DMS153 treated with DMSO at 0.1 percent for 48 hours (cell line): ENCODE results near the gene KCTD2.

Experiments
- DNase-seq: peaks from one replicate; lab custom pipeline; 2025; ENCODE audit not compliant: unreplicated experiment; lab: John Stamatoyannopoulos, UW

The KCTD2 gene

DNA sequence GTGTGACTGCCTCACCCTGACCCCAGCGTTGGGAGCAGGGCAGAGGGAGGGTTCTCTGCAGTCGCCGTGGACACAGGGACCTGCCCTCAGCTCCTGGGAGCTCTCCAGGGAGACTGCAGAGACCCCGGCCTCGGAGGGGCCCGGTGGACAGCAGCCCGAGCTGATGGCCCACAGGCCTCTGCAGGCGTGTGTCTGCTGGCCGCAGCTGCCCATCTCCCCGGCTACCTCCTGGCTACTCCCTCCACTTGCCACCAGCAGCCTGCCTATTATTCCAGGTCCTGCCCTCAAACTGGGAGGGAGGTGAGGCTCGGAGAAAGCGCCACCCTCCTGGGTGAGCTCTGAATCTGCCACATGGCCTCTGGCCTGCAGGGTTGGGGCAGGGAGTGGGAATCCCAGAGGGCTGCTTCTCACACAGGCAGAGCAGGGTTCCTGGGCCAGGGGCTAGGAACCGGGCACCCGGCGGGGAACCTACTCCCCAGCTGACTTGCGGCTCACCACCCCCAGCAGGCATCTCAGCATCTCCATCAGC lies 47.9 kb downstream of the KCTD2 start:
- DNase-seq = no peak

DNA sequence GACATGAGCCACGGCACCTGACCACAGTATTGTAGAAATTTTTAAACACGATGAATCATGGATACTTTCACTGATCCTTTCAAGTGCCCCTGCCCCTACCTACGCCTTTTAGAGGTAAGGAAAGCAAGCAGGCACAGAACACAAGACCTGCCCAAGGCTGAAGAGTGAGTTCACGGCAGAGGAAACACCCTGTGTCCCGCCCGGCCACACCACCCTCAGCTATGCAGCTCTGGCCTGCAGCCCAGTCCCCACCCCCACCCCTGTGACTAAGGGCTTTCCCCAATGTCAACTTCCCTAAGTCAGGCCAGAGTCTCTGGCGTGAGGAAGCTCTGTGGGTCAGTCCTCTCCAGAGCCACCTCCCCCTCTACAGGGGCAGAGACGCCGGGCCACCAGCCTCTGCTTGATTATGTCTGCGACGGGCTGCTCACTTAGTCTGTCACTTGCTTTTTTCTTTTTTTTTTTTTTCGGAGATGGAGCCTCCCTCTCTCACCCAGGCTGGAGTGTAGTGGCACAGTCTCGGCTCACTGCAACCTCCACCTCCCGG lies 49.1 kb downstream of the KCTD2 start:
- no peak for DNase-seq

DNA sequence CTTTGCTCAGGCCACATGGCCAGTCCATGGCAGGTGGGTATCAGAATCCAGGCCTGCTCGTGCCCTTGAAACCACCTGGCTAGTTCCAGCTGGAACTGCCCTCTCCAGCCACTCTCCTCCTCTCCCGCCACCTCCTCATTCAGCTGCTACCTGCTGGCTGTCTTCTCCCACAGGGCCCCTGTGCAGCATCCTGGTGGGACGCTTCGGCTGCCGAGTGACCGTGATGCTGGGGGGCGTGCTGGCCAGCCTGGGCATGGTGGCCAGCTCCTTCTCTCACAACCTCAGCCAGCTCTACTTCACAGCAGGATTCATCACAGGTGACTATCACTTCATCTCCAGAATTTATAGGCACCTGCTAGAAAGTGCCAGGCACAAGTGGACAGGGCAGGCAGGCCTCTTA lies 50.8 kb downstream of the KCTD2 start:
- DNase-seq = no peak

DNA sequence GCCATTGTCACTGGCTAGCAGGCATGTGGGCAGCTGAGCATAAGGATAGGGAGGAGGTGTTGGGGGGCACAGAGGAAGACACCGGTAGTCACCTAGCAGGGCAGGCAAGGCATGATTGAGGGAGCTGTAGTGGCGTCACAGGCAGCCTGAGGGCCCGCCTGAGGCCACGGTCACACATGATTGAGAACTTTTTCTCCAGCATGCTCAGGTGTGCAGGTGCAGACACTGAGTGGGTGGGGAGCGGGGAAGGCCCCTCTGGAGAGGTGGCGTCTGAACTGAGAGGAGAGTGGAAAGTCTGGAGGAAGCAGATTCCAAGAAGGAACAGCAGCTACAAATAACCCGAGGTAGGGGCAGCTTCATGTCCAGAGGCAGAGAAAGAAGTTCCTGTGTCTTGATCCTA lies 51.8 kb downstream of the KCTD2 start:
- DNase-seq = no peak

DNA sequence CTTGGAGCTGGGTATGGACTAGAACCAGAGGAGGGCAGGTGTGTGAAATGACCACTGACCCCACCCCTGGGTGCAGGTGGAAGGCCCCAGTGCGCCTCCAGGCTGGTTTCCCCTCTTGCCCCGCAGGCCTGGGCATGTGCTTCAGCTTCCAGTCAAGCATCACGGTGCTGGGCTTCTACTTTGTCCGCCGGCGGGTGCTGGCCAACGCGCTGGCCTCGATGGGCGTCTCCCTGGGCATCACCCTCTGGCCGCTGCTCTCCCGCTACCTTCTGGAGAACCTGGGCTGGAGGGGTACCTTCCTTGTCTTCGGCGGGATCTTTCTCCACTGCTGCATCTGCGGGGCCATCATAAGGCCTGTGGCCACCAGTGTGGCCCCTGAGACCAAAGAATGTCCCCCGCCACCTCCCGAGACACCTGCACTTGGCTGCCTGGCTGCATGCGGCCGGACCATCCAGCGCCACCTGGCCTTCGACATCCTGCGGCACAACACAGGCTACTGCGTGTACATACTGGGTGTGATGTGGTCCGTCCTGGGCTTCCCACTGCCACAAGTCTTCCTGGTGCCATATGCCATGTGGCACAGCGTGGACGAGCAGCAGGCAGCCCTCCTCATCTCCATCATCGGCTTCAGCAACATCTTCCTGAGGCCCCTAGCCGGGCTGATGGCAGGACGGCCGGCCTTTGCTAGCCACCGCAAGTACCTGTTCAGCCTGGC lies 53.0 kb downstream of the KCTD2 start:
- no peak for DNase-seq

DNA sequence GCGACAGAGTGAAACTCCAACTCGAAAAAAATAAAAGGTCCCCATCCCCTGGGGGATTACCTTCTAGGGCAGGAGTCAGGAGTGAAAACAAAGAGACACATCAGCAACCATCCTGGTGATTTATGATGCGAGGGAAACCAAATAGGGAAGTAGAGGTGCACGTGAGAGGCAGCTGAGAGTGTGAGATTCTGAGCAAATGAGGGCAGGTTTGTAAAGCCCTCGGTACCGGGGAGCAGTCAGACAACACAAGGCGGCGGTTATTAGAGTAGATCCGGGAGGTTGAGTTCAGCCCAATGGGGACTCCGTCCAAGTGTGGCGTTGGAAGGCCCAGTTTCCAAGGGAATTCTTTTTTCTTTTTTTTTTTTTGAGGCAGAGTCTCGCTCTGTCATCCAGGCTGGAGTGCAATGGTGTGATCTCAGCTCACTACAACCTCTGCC lies 55.4 kb downstream of the KCTD2 start:
- peak; percentile 79 for DNase-seq

DNA sequence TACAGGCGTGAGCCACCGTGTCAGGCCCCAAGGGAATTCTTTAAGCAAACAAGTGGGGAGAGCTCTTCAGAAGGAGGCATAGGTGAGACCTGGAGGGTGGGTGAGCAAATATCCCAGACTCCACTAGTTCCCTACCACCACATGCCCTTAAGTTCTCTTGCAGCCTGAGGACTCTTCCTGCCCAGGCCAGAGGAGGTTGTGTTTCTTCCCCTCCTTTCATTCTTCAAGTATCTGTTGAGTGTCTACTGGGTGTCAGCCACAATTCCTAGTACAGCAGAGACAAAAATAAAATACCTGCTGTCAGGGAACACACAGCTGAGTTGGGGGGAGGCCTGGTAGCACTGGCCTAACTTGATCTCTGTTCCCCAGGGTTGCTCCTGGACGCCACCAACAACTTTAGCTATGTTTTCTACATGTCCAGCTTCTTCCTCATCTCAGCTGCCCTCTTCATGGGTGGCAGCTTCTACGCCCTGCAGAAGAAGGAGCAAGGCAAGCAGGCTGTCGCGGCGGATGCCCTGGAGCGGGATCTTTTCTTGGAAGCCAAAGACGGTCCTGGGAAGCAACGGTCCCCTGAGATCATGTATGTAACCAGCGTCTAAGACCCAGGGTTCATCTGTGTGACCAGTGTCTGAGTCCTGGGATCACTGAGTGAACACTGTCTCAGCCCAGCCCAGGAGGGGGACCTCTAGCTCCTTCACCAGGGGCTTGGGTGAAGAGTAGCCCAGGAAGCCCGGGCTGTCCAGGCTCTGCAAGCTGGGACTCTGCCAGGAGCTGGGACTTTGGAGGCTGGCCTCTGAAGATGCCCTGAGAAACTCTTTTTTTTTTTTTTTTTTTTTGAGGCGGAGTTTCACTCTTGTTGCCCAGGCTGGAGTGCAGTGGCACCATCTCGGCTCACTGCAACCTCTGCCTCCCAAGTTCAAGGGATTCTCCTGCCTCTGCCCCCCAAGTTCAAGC lies 56.9 kb downstream of the KCTD2 start:
- DNase-seq = no peak

DNA sequence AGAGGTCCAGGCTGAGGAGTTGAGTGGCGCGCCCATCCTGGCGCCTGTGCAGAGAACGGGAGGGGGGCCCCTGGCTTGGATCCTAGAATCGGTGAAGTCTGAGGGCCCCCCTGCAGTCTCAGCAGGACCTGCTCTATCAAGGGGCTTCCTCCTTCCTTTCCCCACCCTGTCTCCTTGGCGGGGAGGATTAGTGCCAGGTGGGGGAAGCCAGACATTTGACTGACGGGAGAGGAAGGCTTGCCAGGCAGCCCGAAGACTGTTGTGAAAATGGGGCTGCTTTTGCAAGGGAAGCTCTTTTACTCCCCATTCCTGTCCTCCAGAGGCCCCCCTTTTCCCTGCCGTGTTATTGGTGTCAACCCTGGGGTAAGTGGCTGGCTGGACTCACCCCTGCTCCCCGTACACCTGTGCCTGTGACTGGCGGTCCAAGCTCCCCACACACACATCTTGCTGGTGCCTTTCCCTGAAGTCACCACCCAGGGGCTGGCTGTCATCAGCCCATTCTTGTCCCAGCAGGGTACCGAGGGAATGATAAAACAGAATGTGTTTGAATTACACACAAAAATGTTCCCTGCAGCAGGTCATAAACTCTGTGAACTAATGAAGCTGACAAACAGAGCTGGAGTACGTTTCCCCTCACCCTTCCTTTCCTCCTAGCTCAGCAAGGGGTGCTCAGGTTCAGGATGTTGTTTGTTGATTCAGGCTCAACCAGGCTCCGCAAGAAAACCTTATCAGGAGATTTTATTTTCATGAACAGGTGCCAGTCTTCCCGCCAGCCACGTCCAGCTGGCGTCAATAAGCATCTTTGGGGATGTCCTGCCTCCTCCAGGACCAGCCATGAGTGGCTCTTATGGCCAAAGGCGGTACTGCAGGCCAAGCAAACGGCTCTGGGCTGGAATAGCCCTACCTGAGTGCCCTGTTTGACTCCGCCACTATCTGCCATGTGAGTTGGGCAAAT lies 58.4 kb downstream of the KCTD2 start:
- peak; percentile 61 for DNase-seq

DNA sequence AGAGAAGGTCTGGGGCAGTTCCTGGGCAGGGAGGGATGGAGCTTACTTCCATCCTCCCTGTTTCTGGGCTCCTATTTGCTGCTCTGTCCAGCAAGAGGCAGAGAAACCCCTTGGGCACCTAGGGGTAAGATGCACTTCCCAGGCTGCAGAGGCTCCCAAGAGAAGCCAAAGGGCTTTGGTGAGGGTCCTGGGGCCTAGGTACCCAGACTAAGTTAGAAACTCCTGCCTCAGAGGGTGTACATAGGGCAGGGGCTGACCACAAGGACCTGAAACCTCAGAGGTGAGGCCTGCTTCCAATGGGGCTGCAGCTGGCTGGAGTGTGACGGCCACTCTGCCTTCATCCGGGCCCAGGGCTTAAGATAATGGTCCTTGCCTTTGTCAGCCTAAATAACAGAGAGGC lies 61.2 kb downstream of the KCTD2 start:
- no peak for DNase-seq

DNA sequence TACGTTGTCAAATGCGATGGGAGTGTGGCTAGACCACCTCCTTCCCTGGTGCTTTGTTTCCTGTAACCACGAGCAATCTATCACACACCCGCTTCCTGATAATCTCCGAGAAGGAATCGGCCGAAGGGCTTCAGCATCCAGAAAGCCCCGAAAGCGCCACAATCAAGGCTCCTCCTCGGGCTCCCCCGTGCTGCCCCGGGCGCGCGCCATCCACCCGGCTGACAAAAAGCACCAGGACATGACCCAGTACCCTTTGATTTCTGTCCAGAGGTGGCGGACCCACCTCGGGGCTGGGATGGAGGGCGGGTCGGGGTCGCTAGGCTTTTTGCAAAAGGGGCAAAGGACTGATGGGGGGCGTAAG lies 62.0 kb downstream of the KCTD2 start:
- DNase-seq = no peak

DNA sequence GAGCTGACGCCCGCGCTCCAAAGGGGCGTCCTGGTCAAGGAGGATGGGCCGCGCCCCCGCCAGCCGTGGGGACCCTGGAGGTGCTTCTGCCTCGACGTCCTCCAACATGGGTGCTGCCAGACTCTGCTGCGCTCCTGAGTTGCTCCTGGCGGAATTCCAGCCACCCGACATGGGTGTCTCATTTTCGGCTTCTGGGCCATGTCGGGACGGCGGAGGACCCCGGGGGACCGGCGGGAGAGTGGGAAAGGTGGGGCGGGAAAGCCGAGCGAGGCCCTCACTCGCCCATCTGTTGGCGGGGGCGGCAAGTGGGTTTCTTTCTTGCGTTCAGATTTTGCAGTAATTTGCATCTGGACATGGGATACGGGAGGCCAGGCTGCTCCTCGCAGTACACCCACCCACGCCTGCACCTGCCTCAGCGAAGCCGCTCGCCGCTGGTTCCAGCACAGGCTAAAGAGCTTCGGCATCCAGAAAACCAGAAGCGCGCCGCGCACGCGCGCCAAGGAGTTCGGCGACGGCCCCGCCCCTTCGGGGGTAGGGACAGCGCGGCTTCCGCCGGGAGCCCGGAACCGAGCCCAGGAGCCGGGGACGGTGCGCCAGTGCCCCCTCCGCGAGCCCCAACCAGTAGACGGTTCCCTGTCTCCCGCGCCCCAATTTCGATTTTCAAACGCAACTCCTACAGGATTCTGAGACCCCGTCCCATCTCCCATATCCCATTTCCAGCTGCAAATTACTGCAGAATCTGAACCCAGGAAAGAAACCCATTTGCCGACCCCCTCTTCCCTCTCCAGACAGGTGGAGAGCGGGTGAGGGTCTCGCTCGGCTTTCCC lies 62.6 kb downstream of the KCTD2 start, which contains the start of gene ARMC7:
TSS of gene ARMC7 (plus strand) at position 563 of the 827 bp plus-strand sequence. CDS start 320 bp downstream, outside the sequence.
- peak; percentile 84 for DNase-seq

DNA sequence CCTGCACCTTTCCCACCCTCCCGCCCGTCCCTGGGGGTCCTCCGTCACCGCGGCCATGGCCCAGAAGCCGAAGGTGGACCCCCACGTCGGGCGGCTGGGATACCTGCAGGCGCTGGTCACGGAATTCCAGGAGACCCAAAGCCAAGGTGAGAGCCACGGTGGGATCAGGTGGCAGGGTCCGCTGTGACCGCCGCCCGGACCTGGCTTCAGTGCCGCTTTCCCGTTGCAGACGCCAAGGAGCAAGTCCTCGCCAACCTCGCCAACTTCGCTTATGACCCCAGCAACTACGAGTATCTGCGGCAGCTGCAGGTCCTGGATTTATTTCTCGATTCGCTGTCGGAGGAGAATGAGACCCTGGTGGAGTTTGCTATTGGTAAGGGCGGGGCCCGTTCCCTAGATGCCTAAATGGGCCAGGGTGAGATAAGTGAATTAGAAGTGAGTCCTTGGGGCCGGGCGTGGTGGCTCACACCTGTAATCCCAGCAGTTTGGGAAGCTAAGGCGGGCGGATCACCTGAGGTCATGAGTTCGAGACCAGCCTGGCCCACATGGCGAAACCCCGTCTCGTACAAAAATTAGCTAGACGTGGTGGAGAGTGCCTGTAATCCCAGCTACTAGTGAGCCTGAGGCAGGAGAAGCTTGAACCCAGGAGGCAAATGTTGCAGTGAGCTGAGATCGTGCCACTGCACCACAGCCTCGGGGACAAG lies 63.4 kb downstream of the KCTD2 start:
- no peak for DNase-seq

DNA sequence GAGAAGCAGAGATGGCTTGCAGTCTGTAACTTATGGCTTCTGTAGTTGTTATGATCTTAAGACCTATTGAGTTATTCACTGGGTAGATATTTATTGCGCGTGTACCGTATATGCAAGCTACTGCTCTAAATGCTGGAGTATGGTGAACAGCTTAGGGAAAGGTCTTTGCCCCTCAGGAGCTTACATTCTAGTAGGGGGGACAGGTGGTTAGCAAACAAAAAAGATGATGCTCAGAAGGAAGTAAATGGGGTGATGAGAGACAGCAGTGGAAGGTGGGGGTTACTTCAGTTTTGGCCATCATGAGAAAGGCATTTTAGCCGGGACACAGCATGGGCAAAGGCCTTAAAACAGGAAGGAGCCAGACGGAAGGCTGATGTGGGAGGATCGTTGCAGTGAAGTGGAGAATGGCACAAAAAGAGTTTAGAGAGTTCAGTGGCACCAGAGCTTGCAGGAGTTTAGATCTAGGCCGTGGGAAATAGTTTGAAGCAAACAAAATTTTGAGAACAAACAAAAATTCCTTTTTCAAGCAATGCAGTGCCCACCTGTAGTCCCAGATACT lies 64.8 kb downstream of the KCTD2 start:
- DNase-seq = no peak

DNA sequence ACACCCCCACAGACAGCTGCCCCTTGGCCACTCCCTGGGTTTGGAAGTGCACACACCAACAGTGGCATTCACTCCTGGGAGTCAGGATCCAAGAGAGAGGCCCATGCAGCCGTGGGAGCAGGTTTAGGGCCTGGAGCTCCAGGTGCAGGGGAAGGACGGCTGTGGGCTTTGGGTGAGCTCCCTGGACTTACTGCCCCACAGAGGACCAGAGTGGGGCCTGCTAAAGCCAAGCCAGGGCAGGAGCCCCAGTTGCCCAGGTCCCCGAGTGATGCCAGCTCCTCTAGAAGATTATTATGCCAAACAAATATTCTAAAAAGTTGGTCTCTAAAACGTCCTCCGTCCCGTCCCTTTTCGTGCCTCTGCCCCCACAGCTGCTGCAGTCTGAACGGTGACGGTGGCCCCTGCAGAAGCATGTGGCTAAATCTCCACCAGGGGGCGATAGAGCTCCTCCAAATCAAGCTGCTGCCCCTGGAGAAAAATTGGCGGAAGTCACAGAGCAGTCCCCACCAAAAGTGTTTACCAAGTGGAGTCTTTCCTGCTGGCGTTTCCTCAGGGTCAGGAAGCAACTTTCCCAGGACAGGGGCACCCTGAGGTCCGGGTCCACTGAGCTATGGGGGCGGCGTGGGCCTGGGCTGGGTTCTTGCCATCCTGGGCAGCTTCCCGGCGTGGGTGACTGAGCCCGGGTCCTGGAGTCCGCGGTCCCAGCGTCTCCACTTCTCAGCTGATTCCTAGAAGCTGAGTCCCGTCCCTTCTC lies 67.0 kb downstream of the KCTD2 start:
- DNase-seq = peak; percentile 89

DNA sequence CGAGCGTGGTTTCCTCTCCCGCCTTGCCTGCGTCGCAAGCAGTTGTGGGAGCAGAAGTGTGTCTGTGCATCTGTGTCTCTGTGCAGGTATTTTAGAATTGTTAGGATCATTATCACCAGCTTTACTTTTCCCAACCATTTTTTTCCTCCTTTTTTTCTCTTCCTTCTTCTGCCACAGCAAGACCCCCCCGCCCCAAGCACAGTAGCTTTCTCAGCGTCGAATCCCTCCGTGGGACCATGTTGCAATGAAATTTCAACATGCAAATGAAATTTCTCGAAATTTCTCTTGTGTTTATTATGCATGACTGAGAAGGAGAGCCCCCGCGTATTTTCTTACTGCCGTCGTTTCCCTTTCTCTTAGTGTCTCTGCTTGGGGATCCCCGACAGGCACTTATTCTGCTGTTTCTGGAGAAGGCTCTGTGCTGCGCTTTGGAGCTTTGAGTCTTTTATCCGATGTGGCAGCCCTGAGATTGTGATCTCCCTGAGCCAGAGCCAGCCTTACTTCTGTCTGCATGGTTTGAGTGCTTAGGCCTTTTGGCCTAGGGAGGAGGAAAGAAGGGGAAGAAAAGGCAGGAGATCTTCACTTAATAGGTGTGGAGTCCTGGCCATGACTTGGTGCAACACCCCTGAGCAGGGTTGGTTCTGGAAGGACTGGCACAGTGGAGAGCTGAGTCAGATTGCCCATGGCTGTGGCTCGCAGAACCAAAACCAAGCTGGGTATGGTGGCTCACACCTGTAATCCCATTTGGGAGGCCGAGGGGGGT lies 67.7 kb downstream of the KCTD2 start:
- no peak for DNase-seq
